Large intestine (tissue), 3 donors: Measurements from ENCODE around the gene CNTNAP2. TPM values are rescaled to one million over a fixed set of nuclear protein-coding genes. Genes with fewer than 3 reads are reported as not detected.

Experiments
- DNase-seq, 2 donors: peaks; one replicate each; pipeline versions ENCODE4 v3.0.0 to v3.0.0-alpha.2; 2013
- H3K27ac ChIP-seq: one replicate; pipeline ENCODE4 v1.5.1; 2013; ENCODE audit warnings: low read length
- H3K27me3 ChIP-seq: 2 replicates; pipeline ENCODE4 v1.6.1; 2013; ENCODE audit warnings: low read length; ENCODE audit not compliant: control insufficient read depth, insufficient read depth
- H3K36me3 ChIP-seq: 2 replicates; pipeline ENCODE4 v1.6.1; 2013; ENCODE audit warnings: low read length; ENCODE audit not compliant: control insufficient read depth, insufficient read depth
- H3K4me1 ChIP-seq: one replicate; pipeline ENCODE4 v1.6.1; 2013; ENCODE audit warnings: low read length; ENCODE audit not compliant: control insufficient read depth, insufficient read depth
- H3K4me3 ChIP-seq: one replicate; pipeline ENCODE4 v1.5.1; 2013; ENCODE audit warnings: low read length
- H3K9me3 ChIP-seq: one replicate; pipeline ENCODE4 v1.6.1; 2013; ENCODE audit warnings: mild to moderate bottlenecking, low read depth, low read length, moderate library complexity; ENCODE audit not compliant: control insufficient read depth
- WGBS: methylation state at CpG from one replicate; pipeline ENCODE4 v1.1.5; 2013; ENCODE audit warnings: low lambda C conversion rate; ENCODE audit not compliant: insufficient coverage; 5-methylcytosine and 5-hydroxymethylcytosine counted together
- polyA plus RNA-seq: library from polyadenylated mRNA; unstranded; fragments of 120-200 nt; gene quantifications from one replicate; pipeline ENCODE4 v1.2.1, GENCODE V29; 2013

The CNTNAP2 gene
- polyA plus RNA-seq, 1 donor = 12.9 TPM

DNA sequence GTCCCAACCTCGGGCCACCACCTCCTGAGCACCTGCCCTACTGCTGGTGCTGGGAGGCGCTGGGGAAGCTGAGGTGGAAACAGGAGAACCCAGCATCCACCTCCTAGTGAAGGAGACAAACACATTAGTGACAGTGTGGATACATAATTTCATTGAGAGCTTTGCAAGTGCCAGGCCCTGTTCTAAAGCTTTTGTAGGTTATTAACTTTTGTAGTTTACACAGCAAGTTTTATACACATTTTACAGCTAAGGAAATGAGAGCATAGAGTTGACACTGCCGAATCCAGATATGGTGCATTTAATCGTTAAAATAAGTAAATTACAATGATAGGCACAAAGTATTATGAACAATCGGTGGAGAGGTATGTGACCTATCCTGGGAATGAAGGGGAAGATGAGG is 2007.9 kb downstream of the CNTNAP2 start:
- Histone ChIP-seq H3K4me1 (no peaks in the 10 kb centered on the region), H3K27me3 (no peaks in the 10 kb centered on the region), H3K36me3 (no peaks in the 10 kb centered on the region), H3K4me3 (no peak overlapping the region), H3K9me3 (no peaks in the 10 kb centered on the region), H3K27ac (no peak overlapping the region)
- 92% methylated on average over 2 of the region's 5 CpGs for WGBS
- no peak for DNase-seq

DNA sequence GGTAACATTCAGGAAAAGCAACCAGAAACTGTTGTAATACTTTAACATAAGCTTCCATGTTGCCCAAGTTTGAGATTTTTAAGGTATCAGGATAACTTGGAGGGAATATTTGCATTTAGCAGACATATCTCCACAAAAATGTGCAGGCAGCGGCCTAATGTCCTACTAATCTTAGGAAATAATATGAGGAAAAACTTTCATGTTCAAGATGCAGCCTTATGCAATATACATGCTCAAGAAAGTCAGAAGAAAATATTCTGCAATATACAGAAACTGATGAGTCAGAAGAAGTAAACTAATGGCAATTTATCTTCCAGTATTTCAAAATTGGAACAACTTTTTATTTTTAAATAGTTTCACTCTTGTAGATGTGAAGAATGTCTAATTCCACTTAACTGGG is 2010.8 kb downstream of the CNTNAP2 start:
- Histone ChIP-seq H3K9me3 (no peaks in the 10 kb centered on the region), H3K36me3 (no peaks in the 10 kb centered on the region), H3K27ac (no peak overlapping the region), H3K27me3 (no peaks in the 10 kb centered on the region), H3K4me1 (no peaks in the 10 kb centered on the region), H3K4me3 (no peak overlapping the region)
- no peak for DNase-seq
- no CpG with 5 or more reads among the region's 1 CpG for WGBS

DNA sequence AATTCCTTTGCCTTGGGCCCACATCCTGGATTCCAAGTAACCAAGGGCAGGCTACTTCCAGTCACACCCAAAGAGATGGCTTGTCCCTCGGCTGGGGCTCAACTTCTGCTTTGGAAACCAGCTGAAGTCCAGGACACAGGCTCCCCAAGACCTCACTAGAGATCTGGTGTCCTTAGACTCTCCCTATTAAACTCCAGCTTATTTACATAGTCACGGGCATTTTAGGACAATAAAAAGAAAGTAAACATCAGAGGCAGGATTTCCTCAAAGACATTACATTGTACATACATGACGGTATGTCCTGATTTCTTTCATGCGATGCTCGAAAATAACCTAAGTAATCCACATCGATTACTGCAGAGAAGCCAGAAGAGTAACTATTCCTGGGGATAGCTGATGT is 2012.4 kb downstream of the CNTNAP2 start:
- Histone ChIP-seq H3K4me3 (no peak overlapping the region), H3K4me1 (no peaks in the 10 kb centered on the region), H3K36me3 (no peaks in the 10 kb centered on the region), H3K27me3 (no peaks in the 10 kb centered on the region), H3K27ac (no peak overlapping the region), H3K9me3 (no peaks in the 10 kb centered on the region)
- WGBS = no CpG with 5 or more reads among the region's 6 CpGs
- no peak for DNase-seq

- Histone ChIP-seq H3K27ac (no peak overlapping the region), H3K27me3 (no peaks in the 10 kb centered on the region), H3K4me3 (no peak overlapping the region), H3K4me1 (no peaks in the 10 kb centered on the region), H3K36me3 (no peaks in the 10 kb centered on the region), H3K9me3 (no peaks in the 10 kb centered on the region)
- no CpG with 5 or more reads among the region's 2 CpGs for WGBS
- DNase-seq = no peak
Measured at GRCh38 chr7:148135116-148135515, 2018.5 kb downstream of the CNTNAP2 start.

- no peaks in the 10 kb centered on the region for H3K9me3 ChIP-seq
- H3K27ac ChIP-seq = no peak overlapping the region
- 100% methylated on average over 1 of the region's 3 CpGs for WGBS
- no peak overlapping the region for H3K4me3 ChIP-seq
- no peak for DNase-seq
- no peaks in the 10 kb centered on the region for H3K4me1 ChIP-seq
- H3K27me3 ChIP-seq = no peaks in the 10 kb centered on the region
- no peaks in the 10 kb centered on the region for H3K36me3 ChIP-seq
Measured at GRCh38 chr7:148135997-148136396, 2019.4 kb downstream of the CNTNAP2 start.

DNA sequence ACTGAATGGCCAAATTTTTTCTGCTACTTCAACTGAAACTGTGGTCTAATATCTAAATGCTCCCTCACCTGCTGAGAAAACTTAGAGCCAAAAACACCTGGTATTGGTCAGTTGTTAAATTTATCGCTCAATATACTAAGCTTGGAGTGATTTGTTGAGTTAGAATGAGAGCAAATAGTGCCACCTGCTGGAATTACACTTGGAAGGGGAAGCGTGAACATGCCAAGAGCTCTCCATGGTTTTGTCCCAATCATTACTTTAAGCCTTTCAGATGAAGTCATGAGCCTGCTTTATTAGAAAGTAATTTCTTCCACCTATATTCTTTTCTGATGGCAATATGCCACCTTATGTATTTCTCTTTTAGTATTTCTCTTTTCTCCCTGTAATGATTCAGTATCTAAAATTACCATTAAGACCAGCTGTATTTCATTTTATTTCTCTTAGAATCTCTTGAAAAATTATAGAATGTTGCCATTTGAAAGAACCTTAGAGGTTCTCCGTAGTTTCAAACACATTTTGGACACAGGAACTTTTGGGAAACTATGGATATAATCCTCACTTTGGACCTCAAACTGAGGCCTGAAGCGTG is 2026.2 kb downstream of the CNTNAP2 start:
- Histone ChIP-seq H3K4me3 (no peak overlapping the region), H3K36me3 (no peaks in the 10 kb centered on the region), H3K9me3 (no peaks in the 10 kb centered on the region), H3K27ac (no peak overlapping the region), H3K27me3 (no peaks in the 10 kb centered on the region), H3K4me1 (no peaks in the 10 kb centered on the region)
- 60% methylated on average over 1 of the region's 4 CpGs for WGBS
- peak; percentile 10 to 37 for DNase-seq

DNA sequence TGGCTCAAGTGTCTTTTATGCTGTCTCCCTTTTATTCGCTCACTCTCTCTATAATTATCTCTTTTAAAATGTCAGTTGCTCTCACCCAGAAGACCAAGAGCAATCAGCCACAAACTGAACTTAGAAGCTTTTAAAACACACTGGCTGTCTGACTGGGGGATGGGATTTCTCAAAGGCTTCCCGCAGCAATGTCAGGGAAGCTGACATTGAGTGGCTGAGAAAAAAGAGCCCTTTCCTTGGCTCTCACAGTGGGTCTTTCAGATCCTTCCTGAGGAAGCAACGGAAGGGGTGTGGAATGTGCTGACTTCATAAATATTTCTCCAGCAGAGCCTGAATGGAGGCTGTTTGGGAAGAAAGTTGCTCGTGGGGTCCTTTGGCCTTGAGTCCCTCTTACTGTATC is 2028.2 kb downstream of the CNTNAP2 start:
- DNase-seq = no peak
- H3K36me3 ChIP-seq = no peaks in the 10 kb centered on the region
- H3K4me3 ChIP-seq = no peak overlapping the region
- H3K27ac ChIP-seq = no peak overlapping the region
- H3K27me3 ChIP-seq = no peaks in the 10 kb centered on the region
- no CpG with 5 or more reads among the region's 4 CpGs for WGBS
- no peaks in the 10 kb centered on the region for H3K9me3 ChIP-seq
- H3K4me1 ChIP-seq = no peaks in the 10 kb centered on the region

DNA sequence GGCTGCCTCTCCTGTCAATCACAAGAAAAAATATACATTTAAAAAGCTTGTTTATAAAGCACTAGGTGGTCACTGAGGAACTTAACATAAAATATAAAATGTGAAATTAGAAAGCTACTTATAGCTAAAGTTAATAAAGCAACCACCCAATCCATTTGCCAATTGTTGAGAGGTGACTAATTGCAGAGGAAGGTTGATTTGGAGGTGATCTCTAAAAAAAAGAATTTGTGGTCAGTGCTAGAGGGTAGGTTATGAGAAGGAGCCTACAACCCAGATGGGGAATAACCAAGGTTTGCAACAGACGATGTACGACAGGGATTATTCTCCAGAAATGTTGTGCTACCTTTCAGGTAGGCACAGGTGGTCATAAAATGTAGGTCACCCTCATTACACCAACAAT is 2029.7 kb downstream of the CNTNAP2 start:
- no CpG with 5 or more reads among the region's 2 CpGs for WGBS
- Histone ChIP-seq H3K4me1 (no peaks in the 10 kb centered on the region), H3K36me3 (no peaks in the 10 kb centered on the region)

GRCh38 chr7:148147438-148147837 is 2030.8 kb downstream of the CNTNAP2 start:
- no peaks in the 10 kb centered on the region for H3K27me3 ChIP-seq
- DNase-seq = no peak
- no CpG with 5 or more reads among the region's 6 CpGs for WGBS
- H3K4me1 ChIP-seq = no peaks in the 10 kb centered on the region
- H3K9me3 ChIP-seq = no peaks in the 10 kb centered on the region
- no peak overlapping the region for H3K4me3 ChIP-seq
- no peaks in the 10 kb centered on the region for H3K36me3 ChIP-seq
- H3K27ac ChIP-seq = no peak overlapping the region

More for the DNA sequence above, 2029.7 kb downstream of the CNTNAP2 start:
- Histone ChIP-seq H3K4me3 (no peak overlapping the region), H3K27ac (no peak overlapping the region), H3K27me3 (no peaks in the 10 kb centered on the region), H3K9me3 (no peaks in the 10 kb centered on the region)
- DNase-seq = no peak

DNA sequence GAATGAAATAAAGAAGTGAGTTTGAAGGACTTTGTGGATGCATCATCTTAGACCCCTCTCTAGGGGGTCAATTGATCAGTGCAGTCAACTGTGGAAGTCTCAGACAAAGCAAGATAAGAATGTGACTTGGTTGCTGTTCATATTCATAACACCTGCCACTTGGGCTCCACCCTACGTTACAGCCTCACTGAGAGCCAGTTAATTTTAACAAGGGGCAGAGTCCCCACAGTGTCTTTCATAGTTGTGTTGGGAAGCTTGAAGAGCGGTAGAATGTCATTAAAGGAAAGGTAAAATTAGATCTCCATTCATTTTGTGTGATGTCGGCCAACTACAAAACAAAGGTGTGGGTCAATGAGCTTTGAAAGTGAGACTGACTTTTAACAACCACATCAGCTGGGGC is 2031.9 kb downstream of the CNTNAP2 start:
- DNase-seq = peak; percentile 7 to 39
- Histone ChIP-seq H3K4me1 (no peaks in the 10 kb centered on the region), H3K36me3 (no peaks in the 10 kb centered on the region), H3K4me3 (no peak overlapping the region), H3K27ac (no peak overlapping the region), H3K9me3 (no peaks in the 10 kb centered on the region), H3K27me3 (no peaks in the 10 kb centered on the region)
- WGBS = 30% methylated on average over 2 of the region's 3 CpGs

GRCh38 chr7:148149730-148150129 is 2033.1 kb downstream of the CNTNAP2 start:
- WGBS = 94% methylated on average over 3 of the region's 3 CpGs
- Histone ChIP-seq H3K36me3 (no peaks in the 10 kb centered on the region), H3K9me3 (no peaks in the 10 kb centered on the region), H3K27ac (no peak overlapping the region), H3K27me3 (no peaks in the 10 kb centered on the region), H3K4me1 (no peaks in the 10 kb centered on the region), H3K4me3 (no peak overlapping the region)
- no peak for DNase-seq
